ENCODE results near the gene PABPC1L.

The PABPC1L gene

GRCh38 chr20:44946271-44946852, 36.5 kb downstream of the PABPC1L start:
- DNase-seq, result no peak

DNA sequence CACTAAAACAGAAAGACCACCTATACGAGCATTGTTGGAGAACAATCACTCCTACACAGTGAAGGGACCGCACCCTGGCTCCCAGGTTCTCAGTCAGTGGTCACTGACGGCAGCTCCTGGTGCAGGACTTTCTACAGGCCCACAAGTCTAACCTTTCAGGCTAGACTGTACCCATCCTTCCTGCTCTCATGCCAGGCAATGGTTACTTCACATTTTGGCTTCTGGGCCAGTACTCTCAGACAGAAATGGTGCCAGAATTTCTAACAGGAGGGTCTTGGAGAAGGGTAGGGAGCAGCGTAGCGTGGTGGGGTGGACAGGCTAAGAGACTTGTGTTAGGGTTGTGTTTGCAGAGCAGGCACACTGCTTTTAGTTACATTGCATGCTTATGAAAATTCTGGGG, 38.2 kb downstream of the PABPC1L start:
- DNase-seq, result no peak

DNA sequence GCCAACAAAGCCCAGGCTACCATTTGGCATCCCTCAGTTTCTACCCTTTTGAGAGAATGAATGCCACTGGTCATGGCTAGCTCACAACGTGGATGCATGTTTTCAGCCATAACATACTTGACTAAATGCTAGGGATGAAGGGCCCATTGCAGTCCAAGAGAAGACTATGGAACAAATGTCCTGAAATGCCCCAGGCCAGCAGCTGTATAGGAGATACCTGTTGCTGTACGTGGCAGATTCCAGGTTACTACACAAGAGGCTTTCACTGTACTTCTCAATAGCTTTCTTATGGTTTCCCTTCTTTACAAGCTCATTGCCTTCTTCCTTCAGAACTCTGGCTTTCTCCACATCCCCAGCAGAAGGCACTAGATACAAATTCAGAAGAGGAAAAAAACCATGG, 38.7 kb downstream of the PABPC1L start:
- DNase-seq, result no peak

DNA sequence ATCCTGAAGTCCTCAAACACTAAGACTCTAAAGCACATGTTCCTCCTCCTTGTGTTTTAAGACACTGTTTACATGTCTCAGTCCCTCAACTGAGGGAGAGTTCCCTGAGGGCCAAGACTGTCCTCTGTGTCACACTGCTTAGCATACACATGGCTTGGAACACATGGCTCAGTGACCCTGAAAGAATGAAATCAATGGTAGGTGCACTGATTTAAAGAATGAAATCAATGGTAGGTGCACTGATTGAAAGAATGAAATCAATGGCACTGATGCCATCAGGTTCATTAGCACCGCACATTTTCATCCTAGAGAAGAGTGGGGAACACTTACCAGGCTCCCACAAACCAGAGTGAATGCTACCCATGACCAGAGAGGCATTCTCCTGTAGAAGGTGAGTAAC, 40.5 kb downstream of the PABPC1L start:
- no peak for DNase-seq

GRCh38 chr20:44952731-44953130, 42.9 kb downstream of the PABPC1L start:
- DNase-seq, result no peak

- DNase-seq, result no peak
These were observed 44.4 kb downstream of the PABPC1L start for GRCh38 chr20:44954211-44954610.

DNA sequence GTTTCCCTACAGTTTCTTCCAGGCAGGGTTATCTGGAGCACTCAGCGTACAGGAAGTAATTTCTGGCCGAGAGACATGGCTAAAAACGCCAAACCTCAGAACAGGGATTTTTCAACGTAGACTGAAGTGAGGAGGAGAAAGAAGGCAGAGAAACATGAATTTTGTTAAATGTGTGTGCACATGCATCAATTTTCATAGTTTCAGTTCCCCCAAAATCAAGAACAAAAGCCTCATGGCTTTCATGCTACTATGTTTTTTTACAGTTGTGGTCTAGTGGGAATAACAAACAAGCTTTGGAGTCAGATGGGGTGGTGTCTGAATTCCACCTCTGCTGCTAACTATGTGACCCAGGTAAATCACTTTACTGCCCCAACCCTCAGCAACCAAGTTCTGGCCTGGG, 45.4 kb downstream of the PABPC1L start:
- DNase-seq, result no peak

DNA sequence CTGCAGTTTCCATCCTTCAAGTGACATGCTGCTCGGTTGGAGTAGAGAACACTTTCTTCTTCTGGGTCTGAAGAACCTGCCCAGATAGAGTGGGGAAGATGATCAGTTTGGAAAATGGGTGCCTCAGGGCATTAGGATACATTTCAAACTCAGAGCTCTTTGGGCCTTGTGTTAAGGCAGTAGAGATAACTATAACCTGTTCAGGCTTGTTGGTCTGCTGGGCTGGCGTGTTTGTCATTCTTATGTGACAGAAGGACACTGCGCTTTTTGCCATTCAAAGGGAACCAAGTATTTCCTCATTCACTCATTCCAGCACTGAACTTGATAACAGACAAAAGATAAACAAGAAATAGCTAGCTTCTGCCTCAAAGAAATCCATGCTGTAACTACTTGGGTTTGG, 46.5 kb downstream of the PABPC1L start:
- DNase-seq, result no peak

DNA sequence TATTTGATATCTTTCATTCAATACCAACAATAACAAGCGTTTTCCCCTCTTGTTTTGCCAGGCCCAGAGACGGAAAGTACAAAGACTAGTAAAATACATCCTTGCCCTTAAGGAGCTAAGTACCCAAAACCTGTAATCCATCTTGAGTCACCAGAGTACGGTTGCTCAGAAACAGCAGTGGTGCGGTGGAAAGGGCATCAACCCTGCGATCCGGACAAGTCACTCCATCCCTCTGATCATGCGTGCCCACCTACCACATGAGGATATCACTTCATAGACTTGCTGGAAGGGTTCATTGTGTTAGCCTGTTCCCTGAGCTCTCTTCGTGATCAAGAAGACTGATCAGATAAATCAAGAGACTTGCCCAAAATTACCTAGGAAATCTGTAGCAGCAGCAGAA, 48.4 kb downstream of the PABPC1L start:
- no peak for DNase-seq

DNA sequence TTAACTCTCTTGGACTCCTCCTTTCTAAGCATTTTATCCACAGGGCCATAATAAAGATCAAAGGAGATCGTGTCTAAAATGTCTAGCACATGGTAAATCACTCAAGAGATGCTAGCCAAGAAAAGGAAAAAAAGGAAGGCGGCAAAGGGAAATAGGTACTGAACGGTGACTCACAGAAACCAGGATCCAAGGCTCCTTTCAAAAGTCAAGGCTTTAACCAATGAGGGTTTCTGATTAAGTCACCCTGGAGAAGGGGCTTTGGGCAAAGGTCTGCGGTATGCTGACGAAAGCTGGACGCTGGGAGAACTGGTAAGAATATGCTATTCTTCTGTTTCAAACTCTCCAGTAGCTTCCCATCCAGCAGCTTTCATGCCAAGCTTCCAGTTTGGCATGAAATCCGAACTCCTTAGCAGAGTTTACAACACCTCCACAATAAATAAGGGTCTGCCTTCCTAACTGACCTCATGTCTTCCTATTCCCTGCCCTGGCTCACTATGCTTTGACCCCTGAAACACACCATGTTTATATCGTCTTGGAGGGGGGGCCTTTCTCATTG, 49.3 kb downstream of the PABPC1L start:
- no peak for DNase-seq

DNA sequence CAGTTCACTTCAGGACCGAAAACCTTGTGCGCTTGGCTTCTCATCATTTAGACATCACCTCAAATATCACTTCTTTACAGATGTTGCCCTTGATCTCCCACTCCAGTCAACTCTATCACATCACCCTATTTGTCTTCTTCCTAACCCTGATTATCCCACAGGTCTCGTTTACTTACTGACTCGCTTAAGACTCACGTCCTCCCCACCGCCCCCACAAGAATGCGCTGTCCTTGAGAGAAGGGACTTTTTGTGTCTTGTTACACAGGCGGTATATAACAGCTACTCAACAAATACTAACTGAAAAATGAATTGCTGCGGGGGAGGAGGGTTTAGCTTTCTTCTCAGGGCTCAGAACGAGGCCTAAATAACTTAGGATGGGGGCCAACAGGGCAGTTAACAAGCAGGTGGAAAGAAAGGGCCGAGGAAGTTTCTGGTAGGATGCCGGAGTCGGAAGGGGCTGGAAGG, 49.8 kb downstream of the PABPC1L start:
- DNase-seq, result no peak

DNA sequence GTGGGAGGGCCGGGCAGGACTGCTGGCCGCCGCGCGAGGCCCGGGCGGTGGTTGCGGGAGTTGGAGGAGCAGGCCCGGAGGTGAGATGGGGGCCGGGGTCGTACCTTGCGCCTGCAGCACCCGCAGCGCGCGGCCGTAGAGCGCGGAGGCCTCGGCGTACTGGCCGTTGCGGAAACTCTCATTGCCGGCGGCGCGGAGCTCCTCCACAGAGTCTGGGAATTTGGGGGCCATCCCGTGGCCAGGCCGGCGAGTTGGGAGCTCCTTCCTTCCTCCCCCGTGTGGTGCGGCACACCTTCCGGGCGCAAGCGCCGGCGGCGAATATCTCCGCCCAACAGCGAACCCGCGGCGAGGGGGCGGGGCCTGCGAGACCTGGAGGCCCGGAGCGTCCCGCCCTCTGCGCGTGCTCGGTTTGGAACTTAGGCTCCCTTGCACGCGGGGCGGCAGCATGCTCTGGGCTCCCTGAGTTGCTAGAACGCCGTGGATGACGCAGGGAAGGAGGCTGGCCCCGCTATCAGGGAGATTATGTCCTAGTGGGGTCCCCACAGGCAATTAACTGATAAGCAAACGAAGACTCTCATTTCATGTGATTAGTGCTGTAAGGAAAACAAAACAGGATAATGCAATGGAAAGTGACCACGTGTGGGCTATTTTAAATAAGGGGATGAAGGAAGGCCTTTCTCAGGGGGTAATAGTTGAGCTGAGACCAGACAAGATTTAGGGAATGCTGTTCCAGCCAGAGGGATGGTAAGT, 50.4 kb downstream of the PABPC1L start, which contains the start of gene TOMM34:
Gene TOMM34 (minus strand): TSS at position 295 of the 750 bp plus-strand sequence. CDS start 64 bp downstream, at position 231.
- peak; percentile 92 for DNase-seq

DNA sequence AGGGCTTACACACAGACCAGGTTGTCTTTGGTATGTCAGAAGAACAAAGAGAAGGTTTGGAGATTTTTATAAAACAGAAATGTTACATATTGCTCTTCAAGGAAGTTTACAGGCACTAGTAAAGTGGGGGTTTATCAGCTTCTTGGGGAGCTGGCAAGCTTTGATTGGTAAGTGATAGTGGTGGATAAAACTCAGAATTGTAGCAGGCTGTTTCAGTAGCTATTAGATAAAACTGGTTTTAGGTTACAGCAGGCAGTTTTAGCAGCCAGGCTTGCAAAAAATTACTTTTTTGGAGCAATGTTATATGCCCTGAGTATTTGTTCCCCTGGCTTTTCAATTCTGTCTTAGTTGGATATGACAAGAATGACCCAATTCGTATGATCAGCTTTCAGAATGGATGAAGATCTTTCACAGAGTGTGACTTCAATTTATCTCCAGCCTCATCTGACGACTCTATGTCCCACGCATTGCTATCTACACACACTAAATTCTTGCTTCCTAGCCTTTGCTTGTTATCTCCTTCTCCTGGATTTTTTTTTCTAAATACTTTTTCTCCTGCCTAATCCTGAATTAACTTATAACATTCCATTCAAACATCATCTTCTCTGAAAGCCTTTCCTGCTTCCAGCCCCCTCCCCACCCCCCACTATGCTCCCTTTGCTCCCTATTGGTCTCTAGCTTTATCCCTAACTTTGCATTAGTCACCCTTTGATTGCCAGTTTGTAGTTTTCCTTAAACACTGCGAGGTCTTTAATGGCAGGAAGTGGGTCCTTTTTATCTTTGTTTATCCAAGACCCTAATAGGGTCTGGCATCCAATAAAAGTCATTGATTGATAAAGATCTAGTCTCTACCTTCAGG, 51.4 kb downstream of the PABPC1L start:
- no peak for DNase-seq

DNA sequence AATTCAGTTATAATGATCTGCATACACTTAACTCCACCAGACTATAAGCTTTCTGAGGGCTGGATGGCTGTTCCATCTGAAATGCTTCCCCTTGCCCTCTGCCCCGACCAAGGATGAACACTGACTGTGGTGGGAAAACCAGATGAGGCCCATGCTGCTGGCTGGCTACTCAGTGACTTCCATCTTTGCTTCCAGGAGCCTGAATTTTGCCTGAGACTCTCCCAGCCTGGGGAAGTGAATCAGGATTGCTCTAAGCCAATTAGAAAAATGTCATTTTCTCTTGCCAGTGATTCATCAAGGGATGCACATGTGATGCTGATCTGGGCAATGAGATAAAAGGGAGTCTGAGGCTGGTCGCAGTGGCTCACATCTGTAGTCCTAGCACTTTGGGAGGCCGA, 52.0 kb downstream of the PABPC1L start:
- no peak for DNase-seq

- DNase-seq, result no peak
These were observed 52.6 kb downstream of the PABPC1L start for GRCh38 chr20:44962483-44962882.

GRCh38 chr20:44963325-44964215, 53.7 kb downstream of the PABPC1L start:
- DNase-seq, result no peak

- DNase-seq, result no peak
These were observed 55.8 kb downstream of the PABPC1L start for GRCh38 chr20:44965651-44966029.

DNA sequence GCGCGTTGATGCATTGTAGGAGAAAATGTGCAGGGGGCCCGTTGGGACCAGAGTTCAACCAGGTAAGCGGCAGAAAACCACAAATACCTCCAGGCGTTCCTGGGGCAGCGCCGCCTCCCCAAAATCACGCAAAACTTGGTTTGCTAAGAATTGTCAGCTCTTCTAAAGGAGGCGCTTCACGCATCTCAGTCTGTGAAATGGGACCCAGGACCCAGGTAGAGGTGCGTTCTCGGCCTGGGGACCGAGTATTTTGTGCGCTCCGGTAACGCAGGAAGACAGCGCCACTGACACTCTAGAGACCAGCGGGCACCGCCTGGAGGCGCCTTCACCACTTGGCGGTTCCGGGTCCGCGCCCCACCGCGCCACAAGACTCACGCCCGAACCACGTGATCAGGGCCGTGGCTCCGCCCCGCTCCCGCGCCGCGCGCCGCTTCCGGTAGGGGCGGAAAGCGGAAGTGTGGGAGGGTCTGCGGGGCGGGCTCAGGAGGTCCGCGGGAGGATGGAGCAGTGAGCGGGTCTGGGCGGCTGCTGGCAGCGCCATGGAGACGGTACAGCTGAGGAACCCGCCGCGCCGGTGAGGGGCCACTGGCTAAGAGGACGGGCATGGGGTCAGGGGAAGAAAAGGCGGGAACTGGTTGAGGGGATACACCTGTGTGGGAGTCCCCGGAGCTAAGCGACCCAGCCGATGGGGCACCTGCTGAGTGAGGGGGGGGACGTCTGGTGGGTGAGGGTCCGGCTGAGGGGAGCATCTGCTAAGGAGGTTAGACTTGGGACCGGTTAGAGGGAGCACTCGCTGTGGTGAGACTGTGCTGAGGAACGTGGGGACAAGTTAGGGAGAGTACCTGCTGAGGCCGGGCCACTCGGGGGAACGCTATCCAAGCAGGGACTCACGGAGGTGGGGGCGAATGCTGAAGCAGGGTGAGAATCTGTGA, 56.4 kb downstream of the PABPC1L start, which contains the start of gene STK4:
Gene STK4 (plus strand): TSS at position 483 of the 932 bp plus-strand sequence. CDS start 57 bp downstream, at position 540.
- peak; percentile 89 for DNase-seq

DNA sequence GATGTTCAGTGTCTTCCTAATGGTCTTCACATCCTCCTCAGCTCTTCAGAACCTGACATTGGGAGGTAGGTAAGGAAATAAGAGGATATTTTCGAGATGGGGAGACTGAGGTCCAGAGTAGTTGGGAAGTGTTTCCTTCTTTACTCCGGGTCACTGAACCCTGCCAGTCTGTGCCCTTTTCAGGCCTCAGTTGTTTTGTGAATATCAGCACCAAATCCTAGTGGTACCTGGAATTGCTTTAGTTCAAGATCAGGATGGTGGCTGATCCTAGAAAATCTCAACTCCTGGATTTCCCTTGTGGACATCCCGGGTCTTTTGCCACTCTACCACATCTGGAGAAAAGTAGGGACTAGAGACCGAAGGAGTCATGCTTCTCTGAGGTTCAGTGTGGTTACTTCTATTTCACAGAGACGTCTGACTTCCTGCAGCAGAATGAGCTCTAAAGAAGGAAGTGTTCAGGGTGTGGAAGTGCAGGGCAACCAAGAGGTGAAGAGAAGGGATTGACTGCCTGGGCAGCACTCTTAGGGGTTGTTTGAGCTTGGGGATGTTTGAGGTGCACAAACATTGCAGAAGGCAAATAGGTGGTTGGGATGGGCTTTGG, 57.4 kb downstream of the PABPC1L start:
- DNase-seq, result no peak

DNA sequence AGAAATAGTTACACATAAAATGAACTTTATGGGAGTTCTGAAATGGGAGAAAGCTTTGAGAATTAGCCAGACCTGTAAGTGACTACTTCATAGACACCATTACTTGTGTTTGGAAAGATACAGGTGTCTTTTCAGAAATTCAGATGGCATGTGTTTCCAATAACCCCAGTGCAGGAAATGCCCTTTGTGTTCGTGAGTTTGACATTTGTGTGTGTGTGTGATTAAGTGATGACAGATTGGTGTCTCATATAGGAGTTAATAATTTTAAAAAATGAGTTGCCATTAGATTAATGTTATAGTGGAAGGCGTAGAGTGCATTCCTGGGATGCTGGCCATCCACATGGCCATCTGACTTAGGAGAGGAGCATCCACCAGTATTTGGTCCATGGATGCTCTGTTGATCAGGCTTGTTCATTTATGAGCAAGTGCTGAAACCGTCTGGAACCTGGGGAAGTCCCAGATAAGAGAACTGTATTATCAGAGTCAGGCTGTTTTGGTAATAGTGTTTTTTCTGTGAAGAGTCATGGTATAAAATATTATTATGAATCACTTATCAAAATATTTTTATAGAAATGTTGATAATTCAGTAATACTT, 59.5 kb downstream of the PABPC1L start:
- no peak for DNase-seq
